Calu3 (cell line): ENCODE results near the gene SLC17A4. TPM values are rescaled to one million over a fixed set of nuclear protein-coding genes. Genes with fewer than 3 reads are reported as not detected.
"Not testable (repeated sequence)": the region's sequence is repeated elsewhere in the genome, so short reads cannot be mapped to it uniquely, and the experiment has no call there.

Experiments used
- BruUV-seq: library from RNA; stranded (reverse); fragments of 400-500 nt; replicated peaks from 2 replicates; lab custom pipeline; 2021; lab: Mats Ljungman, UMichigan
- CTCF ChIA-PET: fragments of 300-600 bp; sonication (Branson Sonifier 250); formaldehyde crosslinking; loops from one replicate; lab custom pipeline; 2022; ENCODE audit warnings: antibody characterized with exemption; lab: Charles Lee
- DNase-seq: peaks from one replicate; pipeline ENCODE4 v3.0.0; 2022
- H3K27ac Mint-ChIP-seq: one replicate; pipeline ENCODE4 v1.8.0; 2022; ENCODE audit warnings: mixed read lengths; ENCODE audit not compliant: unreplicated experiment
- H3K27me3 Mint-ChIP-seq: one replicate; pipeline ENCODE4 v1.8.0; 2022; ENCODE audit warnings: mixed read lengths; ENCODE audit not compliant: unreplicated experiment
- H3K36me3 Mint-ChIP-seq: one replicate; pipeline ENCODE4 v1.8.0; 2022; ENCODE audit warnings: mild to moderate bottlenecking, moderate library complexity, mixed read lengths; ENCODE audit not compliant: insufficient read depth, unreplicated experiment
- H3K4me1 Mint-ChIP-seq: one replicate; pipeline ENCODE4 v1.8.0; 2022; ENCODE audit warnings: mild to moderate bottlenecking, low read depth, mixed read lengths; ENCODE audit not compliant: unreplicated experiment
- H3K4me3 Mint-ChIP-seq: one replicate; pipeline ENCODE4 v1.8.0; 2022; ENCODE audit warnings: mild to moderate bottlenecking, low read depth, moderate library complexity, mixed read lengths; ENCODE audit not compliant: unreplicated experiment
- H3K9me3 Mint-ChIP-seq: one replicate; pipeline ENCODE4 v1.8.0; 2022; ENCODE audit warnings: low read depth, mixed read lengths; ENCODE audit not compliant: unreplicated experiment
- CTCF ChIP-seq: fragments of 200-600 bp; IDR thresholded peaks from one replicate; pipeline ENCODE4 v1.8.0; 2022; ENCODE audit warnings: antibody characterized with exemption; ENCODE audit not compliant: unreplicated experiment
- intact Hi-C: fragments of 100-400 bp; cut with micrococcal nuclease; formaldehyde crosslinking; loops from one replicate; pipeline ENCODE4 v1.10.0; 2022; ENCODE audit not compliant: unreplicated experiment
- total RNA-seq: library from RNA; stranded (reverse); gene quantifications from 2 replicates; pipeline ENCODE4 v1.2.3, GENCODE V29; 2022

The SLC17A4 gene
- total RNA-seq, 1 experiment from 2014 or later = 1.9 TPM

GRCh38 chr6:25746968-25747367, 7.6 kb upstream of the SLC17A4 start:
- H3K27me3 Mint-ChIP-seq = no peaks in the 10 kb centered on the region
- DNase-seq = no peak
- peaks cover 46% of the 10 kb centered on the region for H3K4me1 Mint-ChIP-seq
- no peak overlapping the region for H3K27ac Mint-ChIP-seq
- no peak overlapping the region for H3K4me3 Mint-ChIP-seq
- intact Hi-C loops = no loop called here
- peaks cover 5% of the 10 kb centered on the region for H3K36me3 Mint-ChIP-seq
- TF ChIP-seq CTCF = no peak
- no TSS peak for BruUV-seq
- CTCF ChIA-PET = no interaction called here
- H3K9me3 Mint-ChIP-seq = no peaks in the 10 kb centered on the region

DNA sequence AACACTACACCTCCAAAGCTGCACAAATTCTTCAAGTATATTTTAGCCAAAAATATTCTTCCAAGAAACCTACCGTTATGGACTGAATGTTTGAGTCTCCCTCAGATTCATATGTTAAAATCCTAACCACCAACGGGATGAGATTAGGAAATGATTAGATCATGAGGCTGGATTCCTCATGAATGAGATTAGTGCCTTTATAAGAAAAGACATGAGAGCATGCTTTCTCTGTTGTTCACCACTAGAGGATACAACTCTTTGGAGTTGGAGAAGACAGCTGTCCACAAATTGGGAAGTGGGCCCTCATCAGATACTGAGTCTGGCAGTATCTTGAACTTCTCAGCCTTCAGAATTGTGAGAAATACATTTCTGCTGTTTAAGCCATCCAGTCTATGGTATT, 7.1 kb upstream of the SLC17A4 start:
- Mint-ChIP-seq H3K27ac (no peak overlapping the region), H3K27me3 (no peaks in the 10 kb centered on the region), H3K4me3 (no peak overlapping the region), H3K9me3 (no peaks in the 10 kb centered on the region), H3K36me3 (peaks cover 5% of the 10 kb centered on the region), H3K4me1 (peaks cover 46% of the 10 kb centered on the region)
- intact Hi-C loops = no loop called here
- no peak for TF ChIP-seq CTCF
- no peak for DNase-seq
- CTCF ChIA-PET = no interaction called here
- no TSS peak for BruUV-seq

- no peak for TF ChIP-seq CTCF
- peak overlapping the region; percentile 22 for H3K27ac Mint-ChIP-seq
- H3K36me3 Mint-ChIP-seq = peaks cover 5% of the 10 kb centered on the region
- H3K9me3 Mint-ChIP-seq = no peaks in the 10 kb centered on the region
- no peaks in the 10 kb centered on the region for H3K27me3 Mint-ChIP-seq
- CTCF ChIA-PET = no interaction called here
- DNase-seq = no peak
- intact Hi-C loops = no loop called here
- no TSS peak for BruUV-seq
- peak overlapping the region; percentile 40 for H3K4me3 Mint-ChIP-seq
- H3K4me1 Mint-ChIP-seq = peaks cover 48% of the 10 kb centered on the region
Observed at GRCh38 chr6:25748049-25748448, 6.5 kb upstream of the SLC17A4 start.

GRCh38 chr6:25748601-25749517, 5.7 kb upstream of the SLC17A4 start:
- H3K4me3 Mint-ChIP-seq = peak overlapping the region; percentile 40
- intact Hi-C loops, BruUV-seq, H3K27me3 Mint-ChIP-seq, H3K36me3 Mint-ChIP-seq, H3K9me3 Mint-ChIP-seq: not testable (repeated sequence)
- peaks cover 50% of the 10 kb centered on the region for H3K4me1 Mint-ChIP-seq
- CTCF ChIA-PET = interaction anchor here (0.9 kb wide), 1 partner anchor 20 kb away, joined by 3 read pairs; no protein-coding TSS in a partner anchor
- peak; percentile 31 for DNase-seq
- peak overlapping the region; percentile 22 for H3K27ac Mint-ChIP-seq

GRCh38 chr6:25749837-25750236, 4.7 kb upstream of the SLC17A4 start:
- Mint-ChIP-seq H3K9me3 (peaks cover 3% of the 10 kb centered on the region), H3K27me3 (no peaks in the 10 kb centered on the region), H3K27ac (no peak overlapping the region), H3K36me3 (peaks cover 5% of the 10 kb centered on the region), H3K4me3 (no peak overlapping the region), H3K4me1 (peaks cover 53% of the 10 kb centered on the region)
- no TSS peak for BruUV-seq
- intact Hi-C loops = no loop called here
- DNase-seq = no peak
- TF ChIP-seq CTCF = no peak
- CTCF ChIA-PET = interaction anchor here (0.6 to 0.9 kb wide), 5 partner anchors 9 to 158 kb away, joined by 3 to 9 read pairs (median 5); partner anchors contain the start of gene SLC17A1
